IMR-90 (cell line): Measurements from ENCODE around the gene ERAS. TPM values are rescaled to one million over a fixed set of nuclear protein-coding genes. Genes with fewer than 3 reads are reported as not detected.
"Not testable (repeated sequence)": the region's sequence is repeated elsewhere in the genome, so short reads cannot be mapped to it uniquely, and the experiment has no call there.

ENCODE experiments used
- ATAC-seq: fragments of 200-7000 bp; cut with Tn5 transposase; 2 replicates; pipeline ENCODE4 v1.9.1; 2020; ENCODE audit warnings: low read depth, mild to moderate bottlenecking, moderate library complexity
- BruUV-seq: library from RNA; stranded (reverse); fragments of 400-500 nt; replicated peaks from 2 replicates; lab custom pipeline; 2021; lab: Mats Ljungman, UMichigan
- CTCF ChIA-PET: fragments of 300-600 bp; formaldehyde crosslinking; extraction: SDS; loops from one replicate; lab custom pipeline; 2021; ENCODE audit warnings: antibody characterized with exemption; lab: Yijun Ruan, JAX
- POLR2A ChIA-PET: fragments of 300-600 bp; sonication (Branson Sonifier 250); formaldehyde crosslinking; loops from one replicate; lab custom pipeline; 2022; ENCODE audit warnings: antibody characterized with exemption; ENCODE audit not compliant: unreplicated experiment; lab: Charles Lee
- DNase-seq: peaks from one replicate; pipeline ENCODE4 v3.0.0; 2013
- H2AFZ ChIP-seq: replicated peaks from 2 replicates; pipeline ENCODE3; 2013; ENCODE audit warnings: low read length, mild to moderate bottlenecking; ENCODE audit not compliant: poor library complexity
- H2AK5ac ChIP-seq: 2 replicates; pipeline ENCODE4 v1.6.1; 2013; ENCODE audit warnings: low read depth, low read length, inconsistent platforms
- H2AK9ac ChIP-seq: replicated peaks from 2 replicates; pipeline ENCODE3; 2013; ENCODE audit warnings: mild to moderate bottlenecking, low read depth, low read length, moderate library complexity; ENCODE audit not compliant: poor library complexity
- H2BK120ac ChIP-seq: 2 replicates; pipeline ENCODE4 v1.6.1; 2013; ENCODE audit warnings: low read depth, low read length, inconsistent platforms
- H2BK15ac ChIP-seq: 3 replicates; pipeline ENCODE4 v1.6.1; 2013; ENCODE audit warnings: low read depth, low read length, inconsistent platforms
- H2BK20ac ChIP-seq: 2 replicates; pipeline ENCODE4 v1.6.1; 2013; ENCODE audit warnings: low read depth, mild to moderate bottlenecking, inconsistent platforms, low read length, moderate library complexity
- H2BK5ac ChIP-seq: 2 replicates; pipeline ENCODE4 v1.6.1; 2013; ENCODE audit warnings: mild to moderate bottlenecking, low read depth, low read length, inconsistent platforms; ENCODE audit not compliant: poor library complexity, severe bottlenecking
- H3K14ac ChIP-seq: replicated peaks from 2 replicates; pipeline ENCODE4 v1.6.1; 2013; ENCODE audit warnings: low read depth, low read length, inconsistent platforms
- H3K18ac ChIP-seq: 2 replicates; pipeline ENCODE4 v1.6.1; 2013; ENCODE audit warnings: low read depth, low read length, control low read depth
- H3K23ac ChIP-seq: 2 replicates; pipeline ENCODE4 v1.6.1; 2013; ENCODE audit warnings: low read depth, low read length, inconsistent platforms
- H3K27ac ChIP-seq: 2 replicates; pipeline ENCODE4 v1.5.1; 2013; ENCODE audit warnings: mild to moderate bottlenecking, control low read depth, low read length; ENCODE audit not compliant: insufficient read depth
- H3K27me3 ChIP-seq: 2 replicates; pipeline ENCODE4 v1.6.1; 2013; ENCODE audit warnings: low read length; ENCODE audit not compliant: control insufficient read depth, insufficient read depth
- H3K36me3 ChIP-seq: 2 replicates; pipeline ENCODE4 v1.6.1; 2013; ENCODE audit warnings: low read length, mixed read lengths; ENCODE audit not compliant: control insufficient read depth, insufficient read depth
- H3K4ac ChIP-seq: 2 replicates; pipeline ENCODE4 v1.6.1; 2013; ENCODE audit warnings: low read depth, low read length, inconsistent platforms
- H3K4me1 ChIP-seq: 2 replicates; pipeline ENCODE4 v1.6.1; 2013; ENCODE audit warnings: low read length, mixed read lengths; ENCODE audit not compliant: control insufficient read depth, insufficient read depth
- H3K4me2 ChIP-seq: 2 replicates; pipeline ENCODE4 v1.6.1; 2013; ENCODE audit warnings: low read depth, mild to moderate bottlenecking, control low read depth, low read length, moderate library complexity
- H3K4me3 ChIP-seq: 2 replicates; pipeline ENCODE4 v1.5.1; 2013; ENCODE audit warnings: low read depth, mild to moderate bottlenecking, control low read depth, low read length, moderate library complexity; ENCODE audit not compliant: insufficient read depth
- H3K56ac ChIP-seq: 2 replicates; pipeline ENCODE4 v1.6.1; 2013; ENCODE audit warnings: low read length, inconsistent platforms; ENCODE audit not compliant: insufficient read depth; ENCODE audit errors: extremely low read depth
- H3K79me1 ChIP-seq, 2 experiments: 2 replicates each; pipeline ENCODE4 v1.6.1; 2013; ENCODE audit warnings: low read length in 2 of 2, inconsistent platforms in 1 of 2, low read depth in 1 of 2
- H3K9ac ChIP-seq: 2 replicates; pipeline ENCODE4 v1.6.1; 2013; ENCODE audit warnings: low read depth, low read length, control low read depth
- H3K9me1 ChIP-seq: 2 replicates; pipeline ENCODE4 v1.6.1; 2013; ENCODE audit warnings: low read length, inconsistent platforms; ENCODE audit not compliant: insufficient read depth
- H3K9me3 ChIP-seq: 2 replicates; pipeline ENCODE4 v1.6.1; 2013; ENCODE audit warnings: low read length; ENCODE audit not compliant: control insufficient read depth, insufficient read depth
- H4K20me1 ChIP-seq: 2 replicates; pipeline ENCODE4 v1.6.1; 2013; ENCODE audit warnings: low read length, inconsistent platforms; ENCODE audit not compliant: insufficient read depth
- H4K5ac ChIP-seq: 2 replicates; pipeline ENCODE4 v1.6.1; 2013; ENCODE audit warnings: mild to moderate bottlenecking, low read depth, low read length, control low read depth
- H4K8ac ChIP-seq, 2 experiments: 2 replicates each; pipeline ENCODE4 v1.6.1; 2013; ENCODE audit warnings: low read depth in 2 of 2, low read length in 2 of 2, control low read depth in 1 of 2, inconsistent platforms in 1 of 2
- H4K91ac ChIP-seq: 2 replicates; pipeline ENCODE4 v1.6.1; 2013; ENCODE audit warnings: low read depth, low read length, inconsistent platforms; ENCODE audit not compliant: insufficient read depth
- WGBS, 2 experiments: methylation state at CpG; one replicate each; pipeline versions ENCODE4 v1.1.5 to v1.1.7; 2013; ENCODE audit warnings: missing lambda C conversion rate in 2 of 2; ENCODE audit not compliant: insufficient read length in 1 of 2; ENCODE audit errors: extremely low coverage in 2 of 2; 5-methylcytosine and 5-hydroxymethylcytosine counted together
- dilution Hi-C: fragments of 300-500 bp; cut with HindIII; formaldehyde crosslinking; loops from one replicate; pipeline ENCODE4 v1.14.3; 2018; ENCODE audit warnings: low sequenced_read_pairs; ENCODE audit not compliant: unreplicated experiment
- in situ Hi-C: fragments of 300-500 bp; cut with MboI; formaldehyde crosslinking; loops from 3 replicates; pipeline ENCODE4 v1.14.3; 2019; ENCODE audit warnings: low sequenced_read_pairs, inconsistent platforms, mixed read lengths
- intact Hi-C: fragments of 100-400 bp; cut with micrococcal nuclease; formaldehyde crosslinking; loops from 2 replicates; pipeline ENCODE4 v1.10.0; 2022
- polyA plus RNA-seq, 3 experiments: library from polyadenylated mRNA; depleted of rRNA; stranded (reverse); fragments of >200 nt; gene quantifications; 2 replicates each; pipeline ENCODE4 v1.2.3, GENCODE V29; 2012; ENCODE audit warnings: low replicate concordance in 1 of 3
- total RNA-seq: library from RNA; depleted of rRNA; stranded (reverse); fragments of >200 nt; gene quantifications from 2 replicates; pipeline ENCODE4 v1.2.3, GENCODE V29; 2012

Gene ERAS
- total and polyA plus RNA-seq, 2 of the 4 experiments (the other 2 are of a cell fraction): not detected

DNA sequence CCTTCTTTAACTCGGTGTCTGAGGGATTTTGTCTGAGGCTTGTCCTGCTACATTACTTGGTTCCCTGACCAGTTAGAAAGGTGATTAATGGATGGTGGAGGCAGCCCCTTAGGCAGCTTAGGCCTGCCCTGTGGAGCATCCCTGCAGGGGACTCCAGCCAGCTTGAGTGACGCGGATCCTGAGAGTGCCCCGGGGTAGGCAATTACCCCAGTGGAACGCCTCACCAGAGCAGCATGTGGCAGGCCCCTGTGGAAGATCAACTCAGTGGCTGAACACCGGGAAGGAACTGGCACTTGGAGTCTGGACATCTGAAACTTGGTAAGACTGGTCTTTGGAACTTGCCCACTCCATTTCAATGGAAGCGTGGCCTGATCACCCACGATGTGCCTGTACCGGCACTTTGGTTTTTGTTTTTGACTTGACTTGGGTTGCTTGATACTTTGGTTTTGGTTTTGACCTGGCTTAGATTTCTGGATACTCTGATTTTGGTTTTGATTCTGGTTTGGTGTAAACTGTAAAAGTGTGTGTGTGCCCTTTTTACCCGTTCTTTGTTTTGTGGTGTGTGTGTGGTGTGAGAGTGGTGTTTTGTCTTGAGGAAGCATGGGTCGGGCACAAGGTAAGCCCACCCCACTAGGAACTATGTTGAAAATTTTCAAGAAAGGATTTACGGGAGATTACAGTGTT is 27.9 kb downstream of the ERAS start:
- intact Hi-C loops, H3K27me3 ChIP-seq, H2BK120ac ChIP-seq, H3K14ac ChIP-seq, H3K23ac ChIP-seq, H4K8ac ChIP-seq, dilution Hi-C loops, POLR2A ChIA-PET, H2BK20ac ChIP-seq, CTCF ChIA-PET, H3K4me3 ChIP-seq, H2AK5ac ChIP-seq, BruUV-seq, H4K20me1 ChIP-seq, DNase-seq, H3K79me1 ChIP-seq, H3K56ac ChIP-seq, H2BK5ac ChIP-seq, H3K36me3 ChIP-seq, H3K4ac ChIP-seq, H3K4me1 ChIP-seq, H2AK9ac ChIP-seq, H4K91ac ChIP-seq, H3K9me3 ChIP-seq, H2AFZ ChIP-seq, H3K27ac ChIP-seq, H3K4me2 ChIP-seq, H4K5ac ChIP-seq, H3K18ac ChIP-seq, in situ Hi-C loops, H2BK15ac ChIP-seq, H3K9ac ChIP-seq, ATAC-seq, H3K9me1 ChIP-seq: not testable (repeated sequence)
- 68% methylated on average over 2 of the region's 12 CpGs; no CpG with 5 or more reads in 1 of the 2 experiments for WGBS, 2 experiments
